PC-9 (cell line): Measurements from ENCODE around the gene RHBDL1. TPM values are rescaled to one million over a fixed set of nuclear protein-coding genes. Genes with fewer than 3 reads are reported as not detected.
A peak's percentile ranks its signal among the peaks of the same experiment; 100 is the strongest.

Source experiments
- BruUV-seq: library from RNA; stranded (reverse); fragments of 400-500 nt; replicated peaks from 2 replicates; lab custom pipeline; 2021; lab: Mats Ljungman, UMichigan
- CTCF ChIA-PET: fragments of 300-600 bp; sonication (Branson Sonifier 250); formaldehyde crosslinking; loops from one replicate; lab custom pipeline; 2022; ENCODE audit warnings: antibody characterized with exemption; lab: Charles Lee
- POLR2A ChIA-PET: fragments of 300-600 bp; sonication (Branson Sonifier 250); formaldehyde crosslinking; loops from one replicate; lab custom pipeline; 2022; ENCODE audit warnings: antibody characterized with exemption; ENCODE audit not compliant: unreplicated experiment; lab: Charles Lee
- DNase-seq, 2 experiments: peaks; one replicate each; pipeline versions ENCODE4 v3.0.0 to v3.0.0-alpha.2; 2015 to 2022; ENCODE audit warnings: mixed read lengths in 1 of 2
- H2AFZ ChIP-seq: fragments of 200-600 bp; sonication (generic); 2 replicates; pipeline ENCODE4 v1.8.1; 2017; ENCODE audit warnings: antibody characterized with exemption
- H3F3A ChIP-seq: fragments of 200-600 bp; sonication (generic); 2 replicates; pipeline ENCODE4 v1.8.1; 2017; ENCODE audit warnings: antibody characterized with exemption, mild to moderate bottlenecking, low read depth; ENCODE audit not compliant: insufficient read depth
- H3K27ac ChIP-seq: fragments of 200-600 bp; sonication (generic); 2 replicates; pipeline ENCODE4 v1.6.1; 2016; ENCODE audit warnings: mixed run types
- H3K27me3 ChIP-seq: fragments of 200-600 bp; sonication (generic); 2 replicates; pipeline ENCODE4 v1.6.1; 2016; ENCODE audit warnings: low read depth, mixed run types; ENCODE audit not compliant: insufficient read depth
- H3K36me3 ChIP-seq: fragments of 200-600 bp; sonication (generic); 2 replicates; pipeline ENCODE4 v1.6.1; 2016; ENCODE audit warnings: low read depth, mixed run types
- H3K4me1 ChIP-seq: fragments of 200-600 bp; sonication (generic); replicated peaks from 2 replicates; pipeline ENCODE4 v1.6.1; 2016; ENCODE audit warnings: mixed run types; ENCODE audit not compliant: insufficient read depth
- H3K4me2 ChIP-seq: fragments of 200-600 bp; sonication (generic); 2 replicates; pipeline ENCODE4 v1.6.1; 2017; ENCODE audit warnings: mixed run types
- H3K4me3 ChIP-seq: fragments of 200-600 bp; sonication (generic); 2 replicates; pipeline ENCODE4 v1.6.1; 2016; ENCODE audit warnings: mixed run types
- H3K79me2 ChIP-seq: fragments of 200-600 bp; sonication (generic); 2 replicates; pipeline ENCODE4 v1.6.1; 2017; ENCODE audit warnings: low read depth, mixed run types
- H3K9me2 ChIP-seq: fragments of 200-600 bp; sonication (generic); 2 replicates; pipeline ENCODE4 v1.8.1; 2017; ENCODE audit warnings: mild to moderate bottlenecking; ENCODE audit not compliant: insufficient read depth
- H3K9me3 ChIP-seq: fragments of 200-600 bp; sonication (generic); 2 replicates; pipeline ENCODE4 v1.8.1; 2016; ENCODE audit warnings: low read depth; ENCODE audit not compliant: insufficient read depth
- H4K20me1 ChIP-seq: fragments of 200-600 bp; sonication (generic); 2 replicates; pipeline ENCODE4 v1.8.1; 2017; ENCODE audit not compliant: insufficient read depth
- EZH2 ChIP-seq: fragments of 200-600 bp; sonication (generic); IDR thresholded peaks from 2 replicates; pipeline ENCODE4 v1.8.0; 2017; ENCODE audit warnings: antibody characterized with exemption, low read depth
- intact Hi-C: fragments of 100-400 bp; cut with micrococcal nuclease; formaldehyde crosslinking; loops from one replicate; pipeline ENCODE4 v1.10.0; 2022; ENCODE audit not compliant: unreplicated experiment
- total RNA-seq: library from RNA; stranded (reverse); gene quantifications from 2 replicates; pipeline ENCODE4 v1.2.3, GENCODE V29; 2021
- TF ChIP-seq, protein P1 (sequence below): fragments of 200-600 bp; sonication (generic); conservative IDR thresholded peaks from 2 replicates; pipeline ENCODE4 v1.6.1; 2017; ENCODE audit warnings: mixed run types, antibody characterized with exemption, mild to moderate bottlenecking, moderate library complexity

RHBDL1 gene
- total RNA-seq, 1 experiment from 2014 or later = 18.1 TPM

DNA sequence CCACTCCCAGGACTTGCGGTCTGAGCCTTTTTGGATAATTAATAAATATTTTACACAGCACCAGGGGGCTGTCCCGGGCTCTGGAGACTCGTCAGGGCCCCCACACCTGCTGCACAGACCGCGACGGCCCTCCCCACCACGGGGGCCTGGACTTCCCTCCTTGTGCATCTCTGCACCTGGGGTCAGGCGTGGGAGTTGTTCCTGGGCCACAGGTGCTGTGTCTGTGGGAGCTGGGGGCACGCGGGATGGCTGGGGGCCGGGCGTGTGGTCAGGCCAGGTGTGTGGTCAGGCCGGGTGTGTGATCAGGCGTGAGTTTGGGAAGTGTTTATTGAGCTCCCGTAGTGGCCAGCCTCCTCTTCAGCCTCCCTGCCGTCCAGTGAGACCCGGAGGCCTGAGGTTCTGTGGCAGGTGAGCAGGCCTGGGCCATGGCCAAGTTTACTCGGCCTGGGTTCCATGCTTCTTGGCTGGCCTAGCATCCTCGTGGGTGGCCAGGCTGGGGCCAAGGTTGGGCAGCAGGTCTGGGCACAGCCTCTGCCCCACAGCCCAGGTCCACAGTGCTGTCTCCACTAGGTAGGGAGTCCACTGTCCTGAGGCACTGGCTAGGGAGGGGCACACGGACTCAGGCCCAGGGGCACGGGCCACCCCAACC is 2.9 kb downstream of the RHBDL1 start:
- ChIA-PET POLR2A (interaction anchor here (0.7 kb wide), 1 partner anchor 18 kb away, joined by 4 read pairs; no protein-coding TSS in a partner anchor), CTCF (no interaction called here)
- no peak for DNase-seq
- H3K4me3 ChIP-seq = no peak overlapping the region
- H3K36me3 ChIP-seq = no peaks in the 10 kb centered on the region; the same call in 1 of the 2 replicates
- peaks cover 35% of the 10 kb centered on the region; the same call in 1 of the 2 replicates for H3F3A ChIP-seq
- peaks cover 28% of the 10 kb centered on the region for H3K79me2 ChIP-seq
- no peaks in the 10 kb centered on the region for H3K9me2 ChIP-seq
- no peak overlapping the region for H3K4me2 ChIP-seq
- no TSS peak for BruUV-seq
- peaks cover 27% of the 10 kb centered on the region for H4K20me1 ChIP-seq
- H3K4me1 ChIP-seq = peaks cover 25% of the 10 kb centered on the region
- H2AFZ ChIP-seq = no peak overlapping the region
- H3K27ac ChIP-seq = no peak overlapping the region
- intact Hi-C loops = no loop called here
- H3K9me3 ChIP-seq = no peaks in the 10 kb centered on the region
- H3K27me3 ChIP-seq = no peaks in the 10 kb centered on the region
- no peak for TF ChIP-seq EZH2
- TF ChIP-seq, protein P1, sequence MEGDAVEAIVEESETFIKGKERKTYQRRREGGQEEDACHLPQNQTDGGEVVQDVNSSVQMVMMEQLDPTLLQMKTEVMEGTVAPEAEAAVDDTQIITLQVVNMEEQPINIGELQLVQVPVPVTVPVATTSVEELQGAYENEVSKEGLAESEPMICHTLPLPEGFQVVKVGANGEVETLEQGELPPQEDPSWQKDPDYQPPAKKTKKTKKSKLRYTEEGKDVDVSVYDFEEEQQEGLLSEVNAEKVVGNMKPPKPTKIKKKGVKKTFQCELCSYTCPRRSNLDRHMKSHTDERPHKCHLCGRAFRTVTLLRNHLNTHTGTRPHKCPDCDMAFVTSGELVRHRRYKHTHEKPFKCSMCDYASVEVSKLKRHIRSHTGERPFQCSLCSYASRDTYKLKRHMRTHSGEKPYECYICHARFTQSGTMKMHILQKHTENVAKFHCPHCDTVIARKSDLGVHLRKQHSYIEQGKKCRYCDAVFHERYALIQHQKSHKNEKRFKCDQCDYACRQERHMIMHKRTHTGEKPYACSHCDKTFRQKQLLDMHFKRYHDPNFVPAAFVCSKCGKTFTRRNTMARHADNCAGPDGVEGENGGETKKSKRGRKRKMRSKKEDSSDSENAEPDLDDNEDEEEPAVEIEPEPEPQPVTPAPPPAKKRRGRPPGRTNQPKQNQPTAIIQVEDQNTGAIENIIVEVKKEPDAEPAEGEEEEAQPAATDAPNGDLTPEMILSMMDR = no peak

DNA sequence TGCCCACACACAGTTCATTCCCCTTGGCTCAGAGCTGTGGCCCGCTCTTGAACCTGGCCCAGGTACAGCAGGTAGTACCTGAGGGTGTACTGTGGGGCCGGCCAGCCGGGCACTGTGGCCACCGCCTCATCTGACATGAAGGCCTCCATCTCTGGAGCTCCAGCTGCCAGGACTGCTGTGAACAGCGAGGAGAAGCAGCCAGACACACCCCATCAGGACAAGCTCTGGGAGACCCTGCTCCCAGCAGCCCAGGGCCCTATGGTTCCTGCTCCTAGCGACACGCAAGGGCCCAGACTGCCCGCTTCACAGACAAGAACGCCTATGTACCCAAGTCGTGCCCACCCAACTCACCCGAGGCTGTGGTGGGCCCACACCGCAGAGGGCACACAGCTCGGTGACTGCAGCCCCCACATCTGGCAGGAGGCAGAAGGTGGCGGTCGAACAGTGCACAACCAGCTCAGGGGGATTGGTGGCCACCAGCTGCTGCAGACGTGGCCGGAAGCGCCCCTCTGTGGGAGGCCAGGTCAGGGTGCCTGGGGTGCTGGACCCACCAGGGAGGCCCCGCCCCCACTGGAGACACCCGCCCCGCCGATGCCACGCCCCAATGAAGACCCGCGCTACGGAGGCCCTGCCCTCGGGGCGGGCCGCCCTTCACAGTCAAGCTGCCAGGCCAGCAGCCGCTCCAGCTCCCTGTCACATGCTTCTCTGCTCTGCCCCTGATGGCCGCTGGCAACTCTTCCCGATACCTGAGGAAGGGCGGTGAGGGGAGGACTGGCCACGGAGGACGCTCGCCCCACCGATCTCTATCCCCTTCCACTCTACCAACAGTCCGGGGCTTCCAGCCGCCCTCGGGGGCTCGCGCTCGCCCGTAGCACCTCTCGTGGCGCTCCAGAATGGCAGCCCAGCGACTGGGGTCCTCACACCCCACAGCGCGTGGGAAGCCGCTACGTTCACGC is 3.7 kb downstream of the RHBDL1 start:
- 0 out of 2 replicates have a peak overlapping the region, but pooled peaks have one; percentile 37 for H3K27ac ChIP-seq
- BruUV-seq = no TSS peak
- H3K4me1 ChIP-seq = peaks cover 25% of the 10 kb centered on the region
- POLR2A ChIA-PET = interaction anchor here (0.5 to 0.9 kb wide), 3 partner anchors 30 to 1104 kb away, joined by 3 to 4 read pairs (median 4); partner anchors contain the start of genes NUBP2 and WDR90
- peaks cover 40% of the 10 kb centered on the region; the same call in 1 of the 2 replicates for H3F3A ChIP-seq
- no peaks in the 10 kb centered on the region for H3K9me2 ChIP-seq
- peak overlapping the region; percentile 75 for H3K4me2 ChIP-seq
- peak overlapping the region; percentile 54; the same call in 1 of the 2 replicates for H3K4me3 ChIP-seq
- no peaks in the 10 kb centered on the region; the same call in 1 of the 2 replicates for H3K36me3 ChIP-seq
- DNase-seq = peak; percentile 54 to 72
- H4K20me1 ChIP-seq = peaks cover 30% of the 10 kb centered on the region
- H2AFZ ChIP-seq = no peak overlapping the region
- peaks cover 33% of the 10 kb centered on the region for H3K79me2 ChIP-seq
- CTCF ChIA-PET = interaction anchor here (0.5 kb wide), 1 partner anchor 27 kb away, joined by 7 read pairs; no protein-coding TSS in a partner anchor
- TF ChIP-seq, protein P1 = no peak
- no peak for TF ChIP-seq EZH2
- H3K27me3 ChIP-seq = no peaks in the 10 kb centered on the region
- intact Hi-C loops = no loop called here
- no peaks in the 10 kb centered on the region for H3K9me3 ChIP-seq
